ENCODE results near the gene ALG14.

- TF ChIP-seq EZH2phosphoT487 (IDR thresholded peaks at IDR 0.05; ENCODE audit: borderline replicate concordance, low read length), result no peak
- TF ChIP-seq CTCF (IDR thresholded peaks at IDR 0.05; ENCODE audit: low read depth, low read length, poor library complexity, severe bottlenecking), result no peak
Measured at GRCh38 chr1:94971491-94971924, 101.2 kb downstream of the ALG14 start.

All from DOHH2 (cell line).